NCI-H2107 treated with DMSO at 0.1 percent for 48 hours (cell line): ENCODE results near the gene PRKCA.

Experiments
- DNase-seq: peaks from one replicate; lab custom pipeline; 2025; ENCODE audit not compliant: unreplicated experiment; lab: John Stamatoyannopoulos, UW

Gene PRKCA

GRCh38 chr17:66637491-66637890, 335.1 kb downstream of the PRKCA start:
- no peak for DNase-seq

- no peak for DNase-seq
Measured at GRCh38 chr17:66638707-66639479, 336.5 kb downstream of the PRKCA start.

DNA sequence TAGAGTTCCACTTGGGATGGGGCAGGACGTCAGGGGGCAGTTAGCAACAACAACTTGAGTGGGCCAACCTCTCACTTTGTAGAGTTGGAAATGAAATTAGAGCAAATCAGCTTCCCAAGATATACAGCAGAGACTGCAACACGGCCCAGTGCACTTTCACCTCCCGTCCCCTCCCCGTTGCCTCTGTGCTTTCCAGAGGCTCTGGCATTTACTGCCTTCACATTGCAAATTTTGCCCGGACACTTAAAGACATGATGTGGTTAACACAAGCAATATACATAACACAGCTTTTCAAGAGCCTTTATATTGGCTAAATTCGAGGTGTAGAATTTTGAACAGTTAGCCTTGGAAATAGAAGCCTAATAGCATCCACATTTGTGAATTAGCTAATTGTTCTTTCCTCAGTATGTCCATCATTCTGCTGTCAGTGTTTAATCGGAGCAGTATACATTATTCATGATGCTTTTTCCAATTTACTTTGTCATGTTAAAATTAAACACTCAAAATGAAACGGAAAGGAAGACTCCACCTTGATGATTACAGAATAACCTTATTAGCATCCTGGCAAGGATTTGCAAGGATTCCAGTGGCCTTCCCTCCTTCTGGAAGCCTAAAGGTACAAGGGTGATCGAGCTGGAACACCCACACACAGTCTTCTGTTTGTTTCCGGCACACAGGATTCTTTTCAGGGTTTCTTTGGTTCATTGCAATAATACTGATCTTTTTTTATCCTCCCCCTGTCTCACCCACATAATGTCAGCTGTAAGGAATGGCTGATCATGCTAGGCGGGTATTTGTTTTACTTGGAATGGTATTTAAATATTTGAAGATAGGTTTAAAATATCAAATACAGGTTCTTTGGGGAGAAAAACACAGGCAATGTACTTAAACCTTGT, 341.6 kb downstream of the PRKCA start:
- DNase-seq, result no peak

DNA sequence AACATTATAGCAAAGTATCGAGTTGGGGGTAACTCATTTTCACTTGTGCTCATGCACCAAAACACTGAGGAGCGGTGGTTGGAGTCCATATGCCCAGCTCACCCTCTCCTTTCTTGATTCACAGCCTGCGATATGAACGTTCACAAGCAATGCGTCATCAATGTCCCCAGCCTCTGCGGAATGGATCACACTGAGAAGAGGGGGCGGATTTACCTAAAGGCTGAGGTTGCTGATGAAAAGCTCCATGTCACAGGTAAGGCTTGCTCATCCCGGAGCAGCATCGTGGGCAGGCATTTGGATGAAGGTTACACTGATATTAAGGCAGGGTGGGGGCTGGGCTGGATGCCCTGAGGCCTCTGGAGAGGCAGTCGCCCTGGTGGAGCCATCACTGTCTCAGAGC, 342.8 kb downstream of the PRKCA start:
- DNase-seq, result no peak

GRCh38 chr17:66647391-66647983, 345.1 kb downstream of the PRKCA start:
- DNase-seq, result no peak

- no peak for DNase-seq
Measured at GRCh38 chr17:66649818-66650543, 347.6 kb downstream of the PRKCA start.

- no peak for DNase-seq
Measured at GRCh38 chr17:66650544-66650877, 348.1 kb downstream of the PRKCA start.

GRCh38 chr17:66652840-66653507, 350.6 kb downstream of the PRKCA start:
- DNase-seq, result no peak

GRCh38 chr17:66654106-66654740, 351.8 kb downstream of the PRKCA start:
- DNase-seq, result no peak

- DNase-seq, result no peak
Measured at GRCh38 chr17:66654764-66655163, 352.4 kb downstream of the PRKCA start.

DNA sequence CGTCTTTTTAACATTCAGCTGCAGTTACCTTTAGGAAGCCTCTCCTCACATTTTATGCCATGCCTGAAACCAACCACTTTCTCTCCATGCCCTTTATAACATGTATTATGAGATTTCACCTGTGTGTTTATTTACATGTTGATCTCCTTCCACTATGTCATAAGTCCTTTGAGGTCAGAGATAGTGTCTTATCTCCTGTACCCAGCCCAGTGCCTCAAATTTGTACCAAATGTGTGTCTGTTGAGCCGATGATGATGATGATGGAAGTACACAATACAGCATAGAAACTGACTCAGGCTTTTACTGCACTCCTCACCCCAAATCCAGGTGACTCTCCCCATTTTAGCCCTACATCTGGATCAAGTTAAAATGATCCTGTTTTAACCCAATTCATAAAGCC, 353.0 kb downstream of the PRKCA start:
- DNase-seq, result no peak

GRCh38 chr17:66655861-66656260, 353.4 kb downstream of the PRKCA start:
- no peak for DNase-seq

- peak; percentile 75 for DNase-seq
Measured at GRCh38 chr17:66661411-66662256, 359.2 kb downstream of the PRKCA start.

DNA sequence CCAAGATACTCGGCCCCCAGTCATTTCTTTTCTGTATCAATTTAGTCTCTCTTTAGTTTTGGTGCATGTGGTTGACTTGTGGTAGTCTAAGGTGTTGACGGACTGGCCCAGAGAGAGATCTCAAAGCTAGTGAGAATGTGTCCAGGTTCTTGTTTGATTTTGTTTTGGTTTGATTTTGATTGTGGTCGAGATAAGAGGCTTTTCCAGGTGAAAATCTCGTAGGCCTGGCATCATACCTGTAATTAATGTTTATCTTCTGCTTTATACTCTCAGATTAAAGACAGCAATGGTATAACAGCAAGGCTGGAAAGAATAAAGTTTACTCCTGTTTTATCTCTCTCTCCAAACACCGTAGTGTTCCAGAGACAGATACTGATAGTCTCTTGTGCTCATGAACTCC, 360.1 kb downstream of the PRKCA start:
- no peak for DNase-seq

GRCh38 chr17:66663041-66663606, 360.7 kb downstream of the PRKCA start:
- no peak for DNase-seq

DNA sequence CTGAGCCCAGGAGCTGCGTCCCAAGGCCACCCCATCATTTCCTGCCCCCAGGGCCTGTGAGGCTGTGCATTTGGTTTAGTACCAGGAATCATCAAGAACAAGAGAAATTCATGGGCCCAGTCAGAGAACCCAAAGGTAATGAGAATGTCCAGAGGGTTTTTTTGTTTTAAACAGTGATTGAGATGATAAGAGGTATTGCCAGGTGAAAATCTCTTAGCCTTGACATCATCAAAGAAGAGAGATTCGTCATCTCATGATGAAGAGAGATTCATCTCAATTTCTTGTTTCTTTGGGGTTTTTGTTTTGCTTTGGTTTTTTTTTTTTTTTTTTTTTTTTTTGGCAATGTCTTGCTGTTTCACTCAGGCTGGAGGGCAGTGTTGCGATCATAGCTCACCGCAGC, 361.9 kb downstream of the PRKCA start:
- no peak for DNase-seq

GRCh38 chr17:66665194-66665593, 362.8 kb downstream of the PRKCA start:
- no peak for DNase-seq

GRCh38 chr17:66667090-66667489, 364.7 kb downstream of the PRKCA start:
- DNase-seq, result no peak

GRCh38 chr17:66667491-66668030, 365.1 kb downstream of the PRKCA start:
- no peak for DNase-seq
